ENCODE results near the gene NACC2.

NACC2 gene

GRCh38 chr9:136122425-136123383, 27.6 kb upstream of the NACC2 start:
- peaks cover 6 to 7% of the 10 kb centered on the region in 2 experiments for H3K4me1 ChIP-seq (ENCODE audit: control insufficient read depth in 1 of 2, insufficient read depth in 2 of 2, low read length in 2 of 2)
- no peak overlapping the region for H3K4me2 ChIP-seq (ENCODE audit: low read length)
- no peak overlapping the region for H4K91ac ChIP-seq (ENCODE audit: low read depth, low read length)
- H3K14ac ChIP-seq (ENCODE audit: low read length), result no peak overlapping the region
- H3K4ac ChIP-seq (ENCODE audit: low read depth, low read length), result no peak overlapping the region
- H3K9me3 ChIP-seq (ENCODE audit: insufficient read depth, low read depth, low read length), result peaks cover 3% of the 10 kb centered on the region
- H3K27me3 ChIP-seq (ENCODE audit: insufficient read depth, low read length), result no peaks in the 10 kb centered on the region
- H3K79me1 ChIP-seq (ENCODE audit: low read length), result peaks cover 16% of the 10 kb centered on the region
- H3K36me3 ChIP-seq (ENCODE audit: control insufficient read depth in 1 of 2, insufficient read depth in 2 of 2, low read length in 2 of 2), result no peaks in the 10 kb centered on the region
- DNase-seq, result peak; percentile 39 to 70
- H3K9ac ChIP-seq (ENCODE audit: low read length), result no peak overlapping the region
- no CpG with 5 or more reads among the region's 45 CpGs for WGBS (ENCODE audit: extremely low coverage, insufficient coverage, insufficient read length)
- H2BK5ac ChIP-seq (ENCODE audit: low read depth, low read length, poor library complexity), result no peak overlapping the region
- no peak overlapping the region for H4K12ac ChIP-seq (ENCODE audit: low read depth, low read length)
- H3K23ac ChIP-seq (ENCODE audit: low read length), result no peak overlapping the region
- H3K4me3 ChIP-seq (ENCODE audit: low read depth, low read length), result no peak overlapping the region
- H2AK5ac ChIP-seq (ENCODE audit: low read length), result no peak overlapping the region
- peaks cover 14% of the 10 kb centered on the region for H3K79me2 ChIP-seq (ENCODE audit: control insufficient read depth, insufficient read depth, low read length, poor library complexity)
- H2AFZ ChIP-seq (ENCODE audit: insufficient read depth, low read length, poor library complexity), result no peak overlapping the region
- H2BK12ac ChIP-seq (ENCODE audit: low read length), result no peak overlapping the region
- no peak overlapping the region for H3K27ac ChIP-seq (ENCODE audit: low read depth, low read length)
- no peak overlapping the region for H2BK120ac ChIP-seq (ENCODE audit: insufficient read depth, low read length, poor library complexity)
- H4K8ac ChIP-seq (ENCODE audit: low read depth, low read length), result no peak overlapping the region
- H3K18ac ChIP-seq (ENCODE audit: low read length), result no peak overlapping the region

GRCh38 chr9:136121801-136122200, 26.7 kb upstream of the NACC2 start:
- Histone ChIP-seq H3K9me3 (ENCODE audit: insufficient read depth, low read depth, low read length) (peaks cover 3% of the 10 kb centered on the region), H3K27me3 (ENCODE audit: insufficient read depth, low read length) (no peaks in the 10 kb centered on the region), H2BK120ac (ENCODE audit: insufficient read depth, low read length, poor library complexity) (no peak overlapping the region), H2AFZ (ENCODE audit: insufficient read depth, low read length, poor library complexity) (no peak overlapping the region), H4K91ac (ENCODE audit: low read depth, low read length) (no peak overlapping the region), H3K4me2 (ENCODE audit: low read length) (no peak overlapping the region), H3K4ac (ENCODE audit: low read depth, low read length) (no peak overlapping the region), H2BK12ac (ENCODE audit: low read length) (no peak overlapping the region), H3K4me1 (ENCODE audit: control insufficient read depth in 1 of 2, insufficient read depth in 2 of 2, low read length in 2 of 2) (peaks cover 11 to 13% of the 10 kb centered on the region in 2 experiments), H4K12ac (ENCODE audit: low read depth, low read length) (no peak overlapping the region), H4K8ac (ENCODE audit: low read depth, low read length) (no peak overlapping the region), H3K79me1 (ENCODE audit: low read length) (peaks cover 19% of the 10 kb centered on the region), H3K18ac (ENCODE audit: low read length) (no peak overlapping the region), H3K14ac (ENCODE audit: low read length) (no peak overlapping the region), H3K79me2 (ENCODE audit: control insufficient read depth, insufficient read depth, low read length, poor library complexity) (peaks cover 16% of the 10 kb centered on the region), H2BK5ac (ENCODE audit: low read depth, low read length, poor library complexity) (no peak overlapping the region), H3K27ac (ENCODE audit: low read depth, low read length) (no peak overlapping the region), H2AK5ac (ENCODE audit: low read length) (no peak overlapping the region), H3K9ac (ENCODE audit: low read length) (no peak overlapping the region), H3K23ac (ENCODE audit: low read length) (no peak overlapping the region), H3K4me3 (ENCODE audit: low read depth, low read length) (no peak overlapping the region), H3K36me3 (ENCODE audit: control insufficient read depth in 1 of 2, insufficient read depth in 2 of 2, low read length in 2 of 2) (peaks cover 1 to 2% of the 10 kb centered on the region in 2 experiments)
- no CpG with 5 or more reads among the region's 9 CpGs for WGBS (ENCODE audit: extremely low coverage, insufficient coverage, insufficient read length)
- no peak for DNase-seq

- Histone ChIP-seq H3K14ac (ENCODE audit: low read length) (no peak overlapping the region), H2AFZ (ENCODE audit: insufficient read depth, low read length, poor library complexity) (no peak overlapping the region), H3K79me1 (ENCODE audit: low read length) (peaks cover 19% of the 10 kb centered on the region), H3K18ac (ENCODE audit: low read length) (no peak overlapping the region), H3K4me1 (ENCODE audit: control insufficient read depth in 1 of 2, insufficient read depth in 2 of 2, low read length in 2 of 2) (peaks cover 11 to 13% of the 10 kb centered on the region in 2 experiments), H4K8ac (ENCODE audit: low read depth, low read length) (no peak overlapping the region), H3K27ac (ENCODE audit: low read depth, low read length) (no peak overlapping the region), H3K9me3 (ENCODE audit: insufficient read depth, low read depth, low read length) (peaks cover under 1% of the 10 kb centered on the region), H3K4me2 (ENCODE audit: low read length) (no peak overlapping the region), H3K36me3 (ENCODE audit: control insufficient read depth in 1 of 2, insufficient read depth in 2 of 2, low read length in 2 of 2) (peaks cover 13 to 14% of the 10 kb centered on the region in 2 experiments), H3K4me3 (ENCODE audit: low read depth, low read length) (no peak overlapping the region), H4K12ac (ENCODE audit: low read depth, low read length) (no peak overlapping the region), H3K4ac (ENCODE audit: low read depth, low read length) (no peak overlapping the region), H2BK5ac (ENCODE audit: low read depth, low read length, poor library complexity) (no peak overlapping the region), H2AK5ac (ENCODE audit: low read length) (no peak overlapping the region), H2BK12ac (ENCODE audit: low read length) (no peak overlapping the region), H4K91ac (ENCODE audit: low read depth, low read length) (no peak overlapping the region), H3K9ac (ENCODE audit: low read length) (no peak overlapping the region), H3K79me2 (ENCODE audit: control insufficient read depth, insufficient read depth, low read length, poor library complexity) (peaks cover 16% of the 10 kb centered on the region), H3K27me3 (ENCODE audit: insufficient read depth, low read length) (no peaks in the 10 kb centered on the region), H2BK120ac (ENCODE audit: insufficient read depth, low read length, poor library complexity) (no peak overlapping the region), H3K23ac (ENCODE audit: low read length) (no peak overlapping the region)
- no peak for DNase-seq
- no CpG with 5 or more reads among the region's 18 CpGs for WGBS (ENCODE audit: extremely low coverage, insufficient coverage, insufficient read length)
Observed at GRCh38 chr9:136120438-136120844, 25.4 kb upstream of the NACC2 start.

GRCh38 chr9:136119883-136120393, 24.8 kb upstream of the NACC2 start:
- peak in 1 of 2 donors; percentile 41 for DNase-seq
- H3K23ac ChIP-seq (ENCODE audit: low read length), result no peak overlapping the region

More at GRCh38 chr9:136119883-136120393, 24.8 kb upstream of the NACC2 start:
- no peak overlapping the region for H3K18ac ChIP-seq (ENCODE audit: low read length)
- H4K8ac ChIP-seq (ENCODE audit: low read depth, low read length), result peak overlapping the region; percentile 87
- H2BK12ac ChIP-seq (ENCODE audit: low read length), result no peak overlapping the region
- H3K27me3 ChIP-seq (ENCODE audit: insufficient read depth, low read length), result no peaks in the 10 kb centered on the region
- peak overlapping the region; percentile 92 for H4K91ac ChIP-seq (ENCODE audit: low read depth, low read length)
- H3K4me1 ChIP-seq (ENCODE audit: control insufficient read depth in 1 of 2, insufficient read depth in 2 of 2, low read length in 2 of 2), result peaks cover 11 to 13% of the 10 kb centered on the region in 2 experiments
- no peak overlapping the region for H3K4ac ChIP-seq (ENCODE audit: low read depth, low read length)
- H3K9me3 ChIP-seq (ENCODE audit: insufficient read depth, low read depth, low read length), result no peaks in the 10 kb centered on the region
- peaks cover 19% of the 10 kb centered on the region for H3K79me1 ChIP-seq (ENCODE audit: low read length)
- no peak overlapping the region for H2AFZ ChIP-seq (ENCODE audit: insufficient read depth, low read length, poor library complexity)
- H3K4me3 ChIP-seq (ENCODE audit: low read depth, low read length), result peak overlapping the region; percentile 86
- no peak overlapping the region for H3K27ac ChIP-seq (ENCODE audit: low read depth, low read length)
- H4K12ac ChIP-seq (ENCODE audit: low read depth, low read length), result no peak overlapping the region
- peaks cover 18 to 19% of the 10 kb centered on the region in 2 experiments for H3K36me3 ChIP-seq (ENCODE audit: control insufficient read depth in 1 of 2, insufficient read depth in 2 of 2, low read length in 2 of 2)
- H3K79me2 ChIP-seq (ENCODE audit: control insufficient read depth, insufficient read depth, low read length, poor library complexity), result peaks cover 16% of the 10 kb centered on the region
- H2BK120ac ChIP-seq (ENCODE audit: insufficient read depth, low read length, poor library complexity), result no peak overlapping the region
- peak overlapping the region; percentile 66 for H3K4me2 ChIP-seq (ENCODE audit: low read length)
- no peak overlapping the region for H3K14ac ChIP-seq (ENCODE audit: low read length)
- no peak overlapping the region for H2AK5ac ChIP-seq (ENCODE audit: low read length)
- H3K9ac ChIP-seq (ENCODE audit: low read length), result no peak overlapping the region
- WGBS (ENCODE audit: extremely low coverage, insufficient coverage, insufficient read length), result no CpG with 5 or more reads among the region's 11 CpGs
- H2BK5ac ChIP-seq (ENCODE audit: low read depth, low read length, poor library complexity), result no peak overlapping the region

All from trophoblast cell (in vitro differentiated cells and primary cell).